ENCODE results near the gene NR4A1.

The NR4A1 gene

GRCh38 chr12:52069327-52070184 lies 18.3 kb downstream of the NR4A1 start, which contains the start of gene ATG101 (continued):
- TF ChIP-seq, protein P1, sequence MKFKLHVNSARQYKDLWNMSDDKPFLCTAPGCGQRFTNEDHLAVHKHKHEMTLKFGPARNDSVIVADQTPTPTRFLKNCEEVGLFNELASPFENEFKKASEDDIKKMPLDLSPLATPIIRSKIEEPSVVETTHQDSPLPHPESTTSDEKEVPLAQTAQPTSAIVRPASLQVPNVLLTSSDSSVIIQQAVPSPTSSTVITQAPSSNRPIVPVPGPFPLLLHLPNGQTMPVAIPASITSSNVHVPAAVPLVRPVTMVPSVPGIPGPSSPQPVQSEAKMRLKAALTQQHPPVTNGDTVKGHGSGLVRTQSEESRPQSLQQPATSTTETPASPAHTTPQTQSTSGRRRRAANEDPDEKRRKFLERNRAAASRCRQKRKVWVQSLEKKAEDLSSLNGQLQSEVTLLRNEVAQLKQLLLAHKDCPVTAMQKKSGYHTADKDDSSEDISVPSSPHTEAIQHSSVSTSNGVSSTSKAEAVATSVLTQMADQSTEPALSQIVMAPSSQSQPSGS (tag by site-specific recombination; IDR thresholded peaks at IDR 0.05; ENCODE audit: low read depth), result no peak
- TF ChIP-seq ZSCAN4 (tag by site-specific recombination; IDR thresholded peaks at IDR 0.05), result peak; percentile 60; the same call in 1 of the 2 replicates
- 0 out of 2 replicates have a peak, but pooled peaks have one; percentile 39 for TF ChIP-seq ZNF169 (tag by site-specific recombination; IDR thresholded peaks at IDR 0.05)
- peak; percentile 98 for TF ChIP-seq KLF17 (tag by site-specific recombination; IDR thresholded peaks at IDR 0.05)
- no peak for TF ChIP-seq ZNF214 (tag by site-specific recombination; IDR thresholded peaks at IDR 0.05; ENCODE audit: borderline replicate concordance)
- TF ChIP-seq ZNF600 (tag by site-specific recombination; IDR thresholded peaks at IDR 0.05), result peak; percentile 89
- no peak for TF ChIP-seq ZNF211 (tag by site-specific recombination; IDR thresholded peaks at IDR 0.05; ENCODE audit: low read depth)
- TF ChIP-seq ZIC2 (tag by site-specific recombination; IDR thresholded peaks at IDR 0.05), result peak; percentile 94
- TF ChIP-seq ZNF654 (tag by site-specific recombination; IDR thresholded peaks at IDR 0.05; ENCODE audit: low read depth), result 0 out of 2 replicates have a peak, but pooled peaks have one; percentile 13
- TF ChIP-seq, protein P2, sequence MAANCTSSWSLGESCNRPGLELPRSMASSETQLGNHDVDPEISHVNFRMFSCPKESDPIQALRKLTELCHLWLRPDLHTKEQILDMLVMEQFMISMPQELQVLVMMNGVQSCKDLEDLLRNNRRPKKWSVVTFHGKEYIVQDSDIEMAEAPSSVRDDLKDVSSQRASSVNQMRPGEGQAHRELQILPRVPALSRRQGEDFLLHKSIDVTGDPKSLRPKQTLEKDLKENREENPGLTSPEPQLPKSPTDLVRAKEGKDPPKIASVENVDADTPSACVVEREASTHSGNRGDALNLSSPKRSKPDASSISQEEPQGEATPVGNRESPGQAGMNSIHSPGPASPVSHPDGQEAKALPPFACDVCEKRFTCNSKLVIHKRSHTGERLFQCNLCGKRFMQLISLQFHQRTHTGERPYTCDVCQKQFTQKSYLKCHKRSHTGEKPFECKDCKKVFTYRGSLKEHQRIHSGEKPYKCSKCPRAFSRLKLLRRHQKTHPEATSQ (tag by site-specific recombination; IDR thresholded peaks at IDR 0.05), result peak; percentile 20; the same call in 1 of the 2 replicates
- TF ChIP-seq, protein P3, sequence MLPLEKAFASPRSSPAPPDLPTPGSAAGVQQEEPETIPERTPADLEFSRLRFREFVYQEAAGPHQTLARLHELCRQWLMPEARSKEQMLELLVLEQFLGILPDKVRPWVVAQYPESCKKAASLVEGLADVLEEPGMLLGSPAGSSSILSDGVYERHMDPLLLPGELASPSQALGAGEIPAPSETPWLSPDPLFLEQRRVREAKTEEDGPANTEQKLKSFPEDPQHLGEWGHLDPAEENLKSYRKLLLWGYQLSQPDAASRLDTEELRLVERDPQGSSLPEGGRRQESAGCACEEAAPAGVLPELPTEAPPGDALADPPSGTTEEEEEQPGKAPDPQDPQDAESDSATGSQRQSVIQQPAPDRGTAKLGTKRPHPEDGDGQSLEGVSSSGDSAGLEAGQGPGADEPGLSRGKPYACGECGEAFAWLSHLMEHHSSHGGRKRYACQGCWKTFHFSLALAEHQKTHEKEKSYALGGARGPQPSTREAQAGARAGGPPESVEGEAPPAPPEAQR (tag by site-specific recombination; IDR thresholded peaks at IDR 0.05), result peak; percentile 72; the same call in 1 of the 2 replicates
- TF ChIP-seq ZNF843 (tag by site-specific recombination; IDR thresholded peaks at IDR 0.05), result peak; percentile 78
- no peak for TF ChIP-seq ZNF221 (tag by site-specific recombination; IDR thresholded peaks at IDR 0.05; ENCODE audit: borderline replicate concordance)
- peak; percentile 70; the same call in 1 of the 2 replicates for TF ChIP-seq ZBTB21 (tag by site-specific recombination; IDR thresholded peaks at IDR 0.05)
- TF ChIP-seq KLF9 (tag by site-specific recombination; IDR thresholded peaks at IDR 0.05; ENCODE audit: low read depth), result peak; percentile 97
- TF ChIP-seq ZNF391 (tag by site-specific recombination; IDR thresholded peaks at IDR 0.05; ENCODE audit: borderline replicate concordance, low read depth), result peak; percentile 88; the same call in 1 of the 2 replicates
- TF ChIP-seq YY2 (tag by site-specific recombination; IDR thresholded peaks at IDR 0.05), result peak; percentile 65
- peak; percentile 9; the same call in 1 of the 2 replicates for TF ChIP-seq OSR2 (tag by site-specific recombination; IDR thresholded peaks at IDR 0.05)
- TF ChIP-seq ZNF133 (tag by site-specific recombination; IDR thresholded peaks at IDR 0.05), result no peak
- TF ChIP-seq, protein P4, sequence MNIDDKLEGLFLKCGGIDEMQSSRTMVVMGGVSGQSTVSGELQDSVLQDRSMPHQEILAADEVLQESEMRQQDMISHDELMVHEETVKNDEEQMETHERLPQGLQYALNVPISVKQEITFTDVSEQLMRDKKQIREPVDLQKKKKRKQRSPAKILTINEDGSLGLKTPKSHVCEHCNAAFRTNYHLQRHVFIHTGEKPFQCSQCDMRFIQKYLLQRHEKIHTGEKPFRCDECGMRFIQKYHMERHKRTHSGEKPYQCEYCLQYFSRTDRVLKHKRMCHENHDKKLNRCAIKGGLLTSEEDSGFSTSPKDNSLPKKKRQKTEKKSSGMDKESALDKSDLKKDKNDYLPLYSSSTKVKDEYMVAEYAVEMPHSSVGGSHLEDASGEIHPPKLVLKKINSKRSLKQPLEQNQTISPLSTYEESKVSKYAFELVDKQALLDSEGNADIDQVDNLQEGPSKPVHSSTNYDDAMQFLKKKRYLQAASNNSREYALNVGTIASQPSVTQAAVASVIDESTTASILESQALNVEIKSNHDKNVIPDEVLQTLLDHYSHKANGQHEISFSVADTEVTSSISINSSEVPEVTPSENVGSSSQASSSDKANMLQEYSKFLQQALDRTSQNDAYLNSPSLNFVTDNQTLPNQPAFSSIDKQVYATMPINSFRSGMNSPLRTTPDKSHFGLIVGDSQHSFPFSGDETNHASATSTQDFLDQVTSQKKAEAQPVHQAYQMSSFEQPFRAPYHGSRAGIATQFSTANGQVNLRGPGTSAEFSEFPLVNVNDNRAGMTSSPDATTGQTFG (tag by site-specific recombination; IDR thresholded peaks at IDR 0.05; ENCODE audit: borderline replicate concordance), result peak; percentile 55; the same call in 1 of the 2 replicates
- peak; percentile 89 for TF ChIP-seq ZNF76 (tag by site-specific recombination; IDR thresholded peaks at IDR 0.05; ENCODE audit: borderline replicate concordance, low read depth)
- peak; percentile 96 for TF ChIP-seq ZNF341 (tag by site-specific recombination; IDR thresholded peaks at IDR 0.05; ENCODE audit: low read depth)
- TF ChIP-seq ZNF610 (tag by site-specific recombination; IDR thresholded peaks at IDR 0.05; ENCODE audit: borderline replicate concordance), result peak; percentile 56; the same call in 1 of the 2 replicates
- no peak for TF ChIP-seq ZNF670 (tag by site-specific recombination; IDR thresholded peaks at IDR 0.05; ENCODE audit: low read depth)
- peak; percentile 40; the same call in 1 of the 2 replicates for TF ChIP-seq YY1 (tag by site-specific recombination; IDR thresholded peaks at IDR 0.05)
- TF ChIP-seq ZNF785 (tag by site-specific recombination; IDR thresholded peaks at IDR 0.05), result no peak
- TF ChIP-seq ZNF138 (tag by site-specific recombination; IDR thresholded peaks at IDR 0.05; ENCODE audit: borderline replicate concordance), result no peak
- peak; percentile 98 for TF ChIP-seq ZNF639 (tag by site-specific recombination; IDR thresholded peaks at IDR 0.05)
